SU-DHL-6 (cell line): ENCODE data around the gene ALKBH6.

Experiments
- H2AFZ ChIP-seq: fragments of 200-600 bp; sonication (generic); 2 replicates; pipeline ENCODE4 v1.6.1; 2014; ENCODE audit warnings: low read depth, mild to moderate bottlenecking, moderate library complexity, mixed read lengths, antibody characterized with exemption, low read length; ENCODE audit not compliant: severe bottlenecking
- H3F3A ChIP-seq: fragments of 200-600 bp; shearing (Covaris generic); 2 replicates; pipeline ENCODE4 v1.6.0; 2016; ENCODE audit warnings: antibody characterized with exemption, mild to moderate bottlenecking; ENCODE audit not compliant: insufficient read depth
- H3K27ac ChIP-seq: fragments of 200-600 bp; sonication (generic); 2 replicates; pipeline ENCODE4 v1.5.1; 2016; ENCODE audit warnings: low read depth, mild to moderate bottlenecking, low read length, moderate library complexity, mixed read lengths
- H3K27me3 ChIP-seq: fragments of 200-600 bp; sonication (generic), shearing (Covaris generic); 2 replicates; pipeline ENCODE4 v1.6.0; 2014; ENCODE audit warnings: mild to moderate bottlenecking, low read length
- H3K36me3 ChIP-seq: fragments of 200-600 bp; sonication (generic); 2 replicates; pipeline ENCODE4 v1.6.1; 2014; ENCODE audit warnings: mild to moderate bottlenecking, low read length, mixed read lengths
- H3K4me2 ChIP-seq: fragments of 300-600, 200-600 bp; shearing (Covaris generic), sonication (generic); 2 replicates; pipeline ENCODE4 v1.6.0; 2014; ENCODE audit warnings: low read length, low read depth, mild to moderate bottlenecking; ENCODE audit not compliant: poor library complexity, severe bottlenecking
- H3K4me3 ChIP-seq: fragments of 200-600 bp; sonication (generic); 2 replicates; pipeline ENCODE4 v1.5.1; 2014; ENCODE audit warnings: antibody characterized with exemption, low read length, mild to moderate bottlenecking, mixed read lengths; ENCODE audit not compliant: insufficient read depth, poor library complexity, severe bottlenecking
- H3K79me2 ChIP-seq: fragments of 200-600 bp; sonication (generic); 2 replicates; pipeline ENCODE4 v1.6.1; 2014; ENCODE audit warnings: mild to moderate bottlenecking, low read length, moderate library complexity; ENCODE audit not compliant: insufficient read depth
- H3K9ac ChIP-seq: fragments of 200-600 bp; sonication (generic); 2 replicates; pipeline ENCODE4 v1.7.0; 2014; ENCODE audit warnings: mild to moderate bottlenecking, low read length
- H3K9me2 ChIP-seq: fragments of 200-600 bp; sonication (generic); replicated peaks from 2 replicates; pipeline ENCODE4 v1.6.1; 2014; ENCODE audit warnings: low read length; ENCODE audit not compliant: insufficient read depth
- H3K9me3 ChIP-seq: fragments of 200-600 bp; sonication (generic); 2 replicates; pipeline ENCODE4 v1.6.1; 2014; ENCODE audit warnings: low read length, mixed read lengths; ENCODE audit not compliant: insufficient read depth
- H4K20me1 ChIP-seq: fragments of 200-600 bp; sonication (generic); 2 replicates; pipeline ENCODE4 v1.6.1; 2014; ENCODE audit warnings: low read depth, mild to moderate bottlenecking, antibody characterized with exemption, low read length, moderate library complexity, mixed read lengths
- EZH2phosphoT487 ChIP-seq: fragments of 200-600 bp; sonication (generic), shearing (Covaris generic); conservative IDR thresholded peaks from 2 replicates; pipeline ENCODE4 v1.6.1; 2018; ENCODE audit warnings: mild to moderate bottlenecking, antibody characterized with exemption, low read length, moderate library complexity, mixed read lengths
- TF ChIP-seq, protein P1 (sequence below): fragments of 200-600 bp; sonication (generic); IDR thresholded peaks from one replicate; pipeline ENCODE4 v1.5.1; 2017; ENCODE audit warnings: antibody characterized with exemption, mild to moderate bottlenecking, low read length, moderate library complexity; ENCODE audit not compliant: insufficient read depth, poor library complexity, severe bottlenecking

ALKBH6 gene

DNA sequence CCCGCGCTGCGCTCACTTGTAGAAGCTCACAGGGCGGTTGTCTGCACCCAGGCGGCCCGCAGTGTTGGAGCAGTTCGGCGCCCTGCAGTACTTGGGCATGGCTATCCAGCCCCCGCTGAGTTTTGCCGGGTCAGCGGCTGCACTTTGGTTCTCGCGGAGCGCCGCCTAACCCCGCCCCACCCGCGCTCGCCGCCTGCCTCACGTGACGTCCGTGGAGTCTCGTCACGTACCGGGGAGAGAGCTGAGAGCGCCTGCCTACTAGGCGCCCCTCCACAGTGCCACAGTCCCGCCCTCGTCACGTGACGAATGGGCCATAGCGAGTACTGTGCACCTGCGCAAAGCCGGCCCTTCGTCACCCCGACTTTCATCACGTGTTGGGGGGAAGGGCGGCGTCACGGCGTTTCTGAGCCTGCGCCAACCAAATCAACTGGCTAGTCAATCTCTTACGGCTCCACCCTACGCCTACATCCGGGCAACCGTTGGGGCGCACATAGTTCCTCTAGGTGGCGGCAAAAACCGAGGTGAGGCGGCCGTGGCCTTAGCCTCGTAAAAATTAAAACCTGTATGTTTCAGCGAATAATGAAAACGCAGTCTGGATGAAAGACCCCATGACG is 40.2 kb upstream of the ALKBH6 start, which contains the start of gene THAP8:
Gene THAP8 (minus strand): TSS at position 167 of the 614 bp plus-strand sequence. CDS start 68 bp downstream, at position 99.
- Histone ChIP-seq H2AFZ (peak within 1 kb of the TSS; percentile 84), H3K79me2 (peaks cover 43% of the 10 kb centered on the region), H3K9me2 (no peaks in the 10 kb centered on the region), H4K20me1 (no peaks in the 10 kb centered on the region; the same call in 1 of the 2 replicates), H3K27me3 (no peaks in the 10 kb centered on the region), H3K27ac (peak within 1 kb of the TSS; percentile 94), H3K9me3 (no peaks in the 10 kb centered on the region), H3K9ac (peak within 1 kb of the TSS; percentile 92), H3F3A (peaks cover 14% of the 10 kb centered on the region), H3K4me3 (peak within 1 kb of the TSS; percentile 77), H3K4me2 (peak within 1 kb of the TSS; percentile 81), H3K36me3 (no peaks in the 10 kb centered on the region)
- TF ChIP-seq, protein P1, sequence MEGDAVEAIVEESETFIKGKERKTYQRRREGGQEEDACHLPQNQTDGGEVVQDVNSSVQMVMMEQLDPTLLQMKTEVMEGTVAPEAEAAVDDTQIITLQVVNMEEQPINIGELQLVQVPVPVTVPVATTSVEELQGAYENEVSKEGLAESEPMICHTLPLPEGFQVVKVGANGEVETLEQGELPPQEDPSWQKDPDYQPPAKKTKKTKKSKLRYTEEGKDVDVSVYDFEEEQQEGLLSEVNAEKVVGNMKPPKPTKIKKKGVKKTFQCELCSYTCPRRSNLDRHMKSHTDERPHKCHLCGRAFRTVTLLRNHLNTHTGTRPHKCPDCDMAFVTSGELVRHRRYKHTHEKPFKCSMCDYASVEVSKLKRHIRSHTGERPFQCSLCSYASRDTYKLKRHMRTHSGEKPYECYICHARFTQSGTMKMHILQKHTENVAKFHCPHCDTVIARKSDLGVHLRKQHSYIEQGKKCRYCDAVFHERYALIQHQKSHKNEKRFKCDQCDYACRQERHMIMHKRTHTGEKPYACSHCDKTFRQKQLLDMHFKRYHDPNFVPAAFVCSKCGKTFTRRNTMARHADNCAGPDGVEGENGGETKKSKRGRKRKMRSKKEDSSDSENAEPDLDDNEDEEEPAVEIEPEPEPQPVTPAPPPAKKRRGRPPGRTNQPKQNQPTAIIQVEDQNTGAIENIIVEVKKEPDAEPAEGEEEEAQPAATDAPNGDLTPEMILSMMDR = no peak
- no peak for TF ChIP-seq EZH2phosphoT487

DNA sequence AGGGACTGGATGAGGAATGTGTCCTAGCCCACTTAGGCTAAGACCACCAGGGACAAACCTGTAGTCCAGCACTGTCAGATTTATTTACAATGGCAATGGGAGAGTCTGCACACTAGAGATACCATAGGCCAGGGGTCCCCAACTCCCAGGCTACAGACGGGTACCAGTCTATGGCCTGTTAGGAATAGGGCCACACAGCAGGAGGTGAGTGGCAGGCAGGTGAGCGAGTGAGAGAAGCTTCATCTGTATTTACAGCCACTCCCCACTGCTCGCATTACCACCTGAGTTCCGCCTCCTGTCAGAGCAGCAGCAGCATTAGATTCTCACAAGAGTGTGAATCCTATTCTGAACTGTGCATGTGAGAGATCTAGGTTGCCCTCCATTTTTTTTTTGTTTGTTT is 37.6 kb upstream of the ALKBH6 start:
- H3K4me3 ChIP-seq = no peak overlapping the region
- no peak overlapping the region for H3K4me2 ChIP-seq
- H3K36me3 ChIP-seq = no peaks in the 10 kb centered on the region
- H3K9me3 ChIP-seq = no peaks in the 10 kb centered on the region
- H3K27me3 ChIP-seq = no peaks in the 10 kb centered on the region
- H3K79me2 ChIP-seq = peaks cover 19% of the 10 kb centered on the region
- H4K20me1 ChIP-seq = no peaks in the 10 kb centered on the region; the same call in 1 of the 2 replicates
- H2AFZ ChIP-seq = no peak overlapping the region
- peaks cover 14% of the 10 kb centered on the region for H3F3A ChIP-seq
- no peak overlapping the region for H3K27ac ChIP-seq
- no peak for TF ChIP-seq EZH2phosphoT487
- TF ChIP-seq, protein P1 = no peak
- no peaks in the 10 kb centered on the region for H3K9me2 ChIP-seq
- no peak overlapping the region for H3K9ac ChIP-seq

DNA sequence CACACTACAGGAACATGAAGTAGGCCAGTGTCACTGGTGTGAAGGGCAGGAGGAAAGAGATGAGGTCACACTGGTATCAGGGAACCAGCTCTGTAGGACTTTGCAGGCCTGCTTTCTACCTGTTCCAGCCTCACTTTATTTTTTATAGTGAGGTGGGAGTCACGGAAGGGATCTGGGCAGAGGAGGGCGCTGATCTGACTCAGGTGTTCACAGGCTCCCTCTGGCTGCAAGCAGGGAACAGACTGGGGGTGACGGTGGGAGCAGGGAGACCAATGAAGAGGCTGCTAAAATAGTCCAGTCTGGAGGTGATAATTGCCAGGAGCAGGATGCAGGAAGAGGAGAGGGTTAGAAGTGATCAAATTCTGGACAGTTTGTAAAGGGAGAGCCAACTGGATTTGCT is 37.2 kb upstream of the ALKBH6 start:
- Histone ChIP-seq H3K4me2 (no peak overlapping the region), H3K36me3 (no peaks in the 10 kb centered on the region), H3K9me2 (no peaks in the 10 kb centered on the region), H4K20me1 (no peaks in the 10 kb centered on the region; the same call in 1 of the 2 replicates), H3K27ac (no peak overlapping the region), H3K79me2 (peaks cover 15% of the 10 kb centered on the region), H3F3A (peaks cover 14% of the 10 kb centered on the region), H3K4me3 (no peak overlapping the region), H3K9ac (no peak overlapping the region), H3K27me3 (no peaks in the 10 kb centered on the region), H3K9me3 (no peaks in the 10 kb centered on the region), H2AFZ (no peak overlapping the region)
- TF ChIP-seq, protein P1 = peak; percentile 47
- no peak for TF ChIP-seq EZH2phosphoT487
